Measurements from ENCODE around the gene TNFSF8.

Gene TNFSF8

GRCh38 chr9:114852050-114852594 lies 78.3 kb downstream of the TNFSF8 start:
- no peaks in the 10 kb centered on the region for H3K9me3 ChIP-seq (ENCODE audit: control insufficient read depth, insufficient read depth, low read depth, low read length)
- no peak overlapping the region for H3K9ac ChIP-seq (ENCODE audit: low read length)
- no peak overlapping the region for H3K27ac ChIP-seq (ENCODE audit: low read depth, low read length)
- H3K36me3 ChIP-seq (ENCODE audit: control insufficient read depth, insufficient read depth, low read length) = no peaks in the 10 kb centered on the region
- H3K4me3 ChIP-seq (ENCODE audit: low read depth, low read length) = no peak overlapping the region
- H3K4me1 ChIP-seq (ENCODE audit: control insufficient read depth, insufficient read depth, low read length) = peaks cover 5% of the 10 kb centered on the region; the same call in 1 of the 2 replicates
- H3K27me3 ChIP-seq (ENCODE audit: control insufficient read depth, insufficient read depth, low read length) = no peaks in the 10 kb centered on the region

- Histone ChIP-seq H3K4me1 (ENCODE audit: control insufficient read depth, insufficient read depth, low read length) (peaks cover 5% of the 10 kb centered on the region; the same call in 1 of the 2 replicates), H3K9ac (ENCODE audit: low read length) (no peak overlapping the region), H3K9me3 (ENCODE audit: control insufficient read depth, insufficient read depth, low read depth, low read length) (no peaks in the 10 kb centered on the region), H3K27me3 (ENCODE audit: control insufficient read depth, insufficient read depth, low read length) (no peaks in the 10 kb centered on the region), H3K27ac (ENCODE audit: low read depth, low read length) (no peak overlapping the region), H3K4me3 (ENCODE audit: low read depth, low read length) (no peak overlapping the region), H3K36me3 (ENCODE audit: control insufficient read depth, insufficient read depth, low read length) (no peaks in the 10 kb centered on the region)
Measured at GRCh38 chr9:114851306-114851705, 79.1 kb downstream of the TNFSF8 start.
